ENCODE data around the gene SLC13A3.
A peak's percentile ranks its signal among the peaks of the same experiment; 100 is the strongest.

Gene SLC13A3

GRCh38 chr20:46651091-46651962 lies at the start of gene SLC13A3:
SLC13A3 (minus strand) TSS chr20:46651459; CDS start chr20:46651421, 38 bp downstream.
- DNase-seq = no peak

- DNase-seq = no peak
Observed at GRCh38 chr20:46701057-46701456, 49.8 kb upstream of the SLC13A3 start.

GRCh38 chr20:46700481-46700880 lies 49.2 kb upstream of the SLC13A3 start:
- DNase-seq = no peak

GRCh38 chr20:46699651-46700359 lies 48.5 kb upstream of the SLC13A3 start:
- no peak for DNase-seq

- no peak for DNase-seq
Observed at GRCh38 chr20:46698788-46699187, 47.5 kb upstream of the SLC13A3 start.

- no peak for DNase-seq
Observed at GRCh38 chr20:46696791-46697279, 45.6 kb upstream of the SLC13A3 start.

GRCh38 chr20:46695892-46696291 lies 44.6 kb upstream of the SLC13A3 start:
- DNase-seq = no peak

GRCh38 chr20:46694484-46694883 lies 43.2 kb upstream of the SLC13A3 start:
- DNase-seq = peak; percentile 24 to 48

- DNase-seq = no peak
Observed at GRCh38 chr20:46691196-46691595, 39.9 kb upstream of the SLC13A3 start.

GRCh38 chr20:46690219-46691106 lies 39.2 kb upstream of the SLC13A3 start:
- DNase-seq = no peak

GRCh38 chr20:46689754-46690085 lies 38.5 kb upstream of the SLC13A3 start:
- DNase-seq = no peak

- peak; percentile 97 to 98 for DNase-seq
Observed at GRCh38 chr20:46689082-46689753, 38.0 kb upstream of the SLC13A3 start, which contains the start of gene TP53RK. TP53RK (minus strand) TSS chr20:46689444; CDS start chr20:46689414, 30 bp downstream.

- DNase-seq = no peak
Observed at GRCh38 chr20:46688151-46689081, 37.2 kb upstream of the SLC13A3 start.

- DNase-seq = no peak
Observed at GRCh38 chr20:46683939-46684750, 32.9 kb upstream of the SLC13A3 start.

GRCh38 chr20:46683668-46683938 lies 32.3 kb upstream of the SLC13A3 start:
- no peak for DNase-seq

GRCh38 chr20:46683011-46683667 lies 31.9 kb upstream of the SLC13A3 start:
- no peak for DNase-seq

GRCh38 chr20:46682063-46682821 lies 31.0 kb upstream of the SLC13A3 start:
- DNase-seq = no peak

- peak; percentile 58 to 69 for DNase-seq
Observed at GRCh38 chr20:46681032-46681854, 30.0 kb upstream of the SLC13A3 start.

All from CD4-positive, alpha-beta T cell treated with Interleukin-4 for 1 hour (primary cell).